ENCODE data around the gene GAA.
A peak's percentile ranks its signal among the peaks of the same experiment; 100 is the strongest.

The GAA gene

DNA sequence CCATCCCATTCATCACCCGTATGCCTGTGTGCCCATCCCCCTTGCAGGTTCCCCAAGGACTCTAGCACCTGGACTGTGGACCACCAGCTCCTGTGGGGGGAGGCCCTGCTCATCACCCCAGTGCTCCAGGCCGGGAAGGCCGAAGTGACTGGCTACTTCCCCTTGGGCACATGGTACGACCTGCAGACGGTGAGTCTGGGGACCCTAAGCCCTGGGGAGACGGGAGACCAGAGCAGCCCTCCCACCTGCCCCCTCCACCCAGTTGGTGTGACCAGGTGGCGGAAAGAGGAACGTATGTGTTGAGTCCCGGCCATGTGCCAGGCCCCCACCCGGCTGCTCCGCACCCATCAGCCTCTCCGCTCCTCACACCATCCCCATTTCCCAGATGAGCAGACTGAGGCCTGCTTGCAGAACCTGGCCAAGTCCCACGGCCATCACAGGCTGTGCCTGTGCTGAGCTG is 15.6 kb downstream of the GAA start:
- DNase-seq (ENCODE audit: low spot score) (no peak), FAIRE-seq (no peak)

DNA sequence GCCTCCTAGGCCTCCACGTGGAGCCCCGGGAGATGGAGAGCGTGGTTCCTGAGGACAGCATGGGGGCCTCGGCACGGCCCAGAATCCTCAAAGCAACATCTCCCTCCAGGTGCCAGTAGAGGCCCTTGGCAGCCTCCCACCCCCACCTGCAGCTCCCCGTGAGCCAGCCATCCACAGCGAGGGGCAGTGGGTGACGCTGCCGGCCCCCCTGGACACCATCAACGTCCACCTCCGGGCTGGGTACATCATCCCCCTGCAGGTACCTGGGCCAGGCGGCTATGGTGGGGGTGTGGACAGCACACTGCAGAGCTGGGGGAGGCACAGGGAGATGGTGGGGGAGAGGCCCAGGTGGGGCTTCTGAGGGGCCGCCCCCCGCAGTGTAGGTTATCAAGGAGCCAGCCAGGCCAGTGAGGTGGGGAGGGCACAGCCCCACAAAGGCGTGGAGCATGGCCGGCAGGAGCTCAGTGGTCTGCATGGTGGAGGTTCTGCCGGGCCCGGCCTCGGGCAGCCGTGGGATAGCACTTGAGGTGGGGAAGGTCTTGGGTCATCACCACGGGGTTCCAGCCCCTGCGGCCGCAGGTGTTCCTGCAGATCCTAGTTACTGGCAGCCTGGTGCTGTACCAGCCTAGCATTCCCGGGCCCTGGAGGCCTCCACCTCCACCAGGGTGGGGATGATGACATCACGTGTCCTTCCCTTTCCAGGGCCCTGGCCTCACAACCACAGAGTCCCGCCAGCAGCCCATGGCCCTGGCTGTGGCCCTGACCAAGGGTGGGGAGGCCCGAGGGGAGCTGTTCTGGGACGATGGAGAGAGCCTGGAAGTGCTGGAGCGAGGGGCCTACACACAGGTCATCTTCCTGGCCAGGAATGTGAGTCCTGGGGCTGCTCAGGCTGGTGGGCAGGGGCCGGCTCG is 16.4 kb downstream of the GAA start:
- DNase-seq (ENCODE audit: low spot score), result no peak

DNA sequence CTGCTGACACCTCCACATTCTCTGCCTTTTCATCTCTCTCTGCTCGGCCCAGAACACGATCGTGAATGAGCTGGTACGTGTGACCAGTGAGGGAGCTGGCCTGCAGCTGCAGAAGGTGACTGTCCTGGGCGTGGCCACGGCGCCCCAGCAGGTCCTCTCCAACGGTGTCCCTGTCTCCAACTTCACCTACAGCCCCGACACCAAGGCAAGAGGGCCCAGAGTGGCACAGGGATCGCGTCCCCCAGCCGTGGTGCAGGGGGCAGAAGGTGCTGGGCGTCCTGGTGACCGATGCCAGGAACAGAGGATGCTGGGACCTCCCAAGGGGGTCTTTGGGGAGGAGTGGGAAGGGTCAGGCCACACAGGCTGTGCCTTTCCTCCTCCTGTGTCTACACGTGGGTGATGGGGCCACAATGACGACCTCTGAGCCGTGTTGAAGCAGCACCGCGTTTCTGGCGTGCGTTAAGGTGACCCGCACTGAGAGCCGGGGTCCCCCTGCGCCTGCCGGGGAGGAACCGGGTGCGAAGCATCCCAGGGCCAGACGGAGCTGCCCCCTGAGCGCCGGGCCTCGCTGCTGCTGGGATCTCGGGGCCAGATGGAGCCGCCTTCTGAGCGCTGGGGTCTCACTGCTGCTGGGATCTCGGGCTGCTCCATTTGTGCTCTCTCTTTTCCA is 17.4 kb downstream of the GAA start:
- no peak for DNase-seq (ENCODE audit: low spot score)
- FAIRE-seq, result no peak

More for the DNA sequence above, 16.4 kb downstream of the GAA start:
- FAIRE-seq, result no peak

DNA sequence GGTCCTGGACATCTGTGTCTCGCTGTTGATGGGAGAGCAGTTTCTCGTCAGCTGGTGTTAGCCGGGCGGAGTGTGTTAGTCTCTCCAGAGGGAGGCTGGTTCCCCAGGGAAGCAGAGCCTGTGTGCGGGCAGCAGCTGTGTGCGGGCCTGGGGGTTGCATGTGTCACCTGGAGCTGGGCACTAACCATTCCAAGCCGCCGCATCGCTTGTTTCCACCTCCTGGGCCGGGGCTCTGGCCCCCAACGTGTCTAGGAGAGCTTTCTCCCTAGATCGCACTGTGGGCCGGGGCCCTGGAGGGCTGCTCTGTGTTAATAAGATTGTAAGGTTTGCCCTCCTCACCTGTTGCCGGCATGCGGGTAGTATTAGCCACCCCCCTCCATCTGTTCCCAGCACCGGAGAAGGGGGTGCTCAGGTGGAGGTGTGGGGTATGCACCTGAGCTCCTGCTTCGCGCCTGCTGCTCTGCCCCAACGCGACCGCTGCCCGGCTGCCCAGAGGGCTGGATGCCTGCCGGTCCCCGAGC is 17.9 kb downstream of the GAA start:
- FAIRE-seq, result no peak
- no peak for DNase-seq (ENCODE audit: low spot score)

DNA sequence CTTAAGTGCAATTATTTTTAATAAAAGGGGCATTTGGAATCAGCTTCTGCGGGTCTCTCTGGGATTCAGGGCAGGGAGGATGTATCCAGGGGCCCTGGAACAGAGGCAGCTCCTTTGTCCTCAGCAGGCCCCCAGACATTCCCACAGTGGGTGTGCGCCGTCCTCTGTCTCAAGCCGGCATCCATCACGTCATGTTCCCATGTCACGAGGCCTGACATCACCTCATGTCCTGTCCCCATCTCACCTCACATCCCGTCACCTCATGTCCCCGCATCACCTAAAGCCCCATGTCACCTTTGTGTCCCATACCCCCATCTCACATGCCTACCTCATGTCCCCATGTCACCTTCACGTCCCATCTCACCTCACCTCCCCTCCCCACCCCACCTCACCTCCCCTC is 18.5 kb downstream of the GAA start:
- DNase-seq (ENCODE audit: low spot score) (no peak), FAIRE-seq (peak; percentile 78)

DNA sequence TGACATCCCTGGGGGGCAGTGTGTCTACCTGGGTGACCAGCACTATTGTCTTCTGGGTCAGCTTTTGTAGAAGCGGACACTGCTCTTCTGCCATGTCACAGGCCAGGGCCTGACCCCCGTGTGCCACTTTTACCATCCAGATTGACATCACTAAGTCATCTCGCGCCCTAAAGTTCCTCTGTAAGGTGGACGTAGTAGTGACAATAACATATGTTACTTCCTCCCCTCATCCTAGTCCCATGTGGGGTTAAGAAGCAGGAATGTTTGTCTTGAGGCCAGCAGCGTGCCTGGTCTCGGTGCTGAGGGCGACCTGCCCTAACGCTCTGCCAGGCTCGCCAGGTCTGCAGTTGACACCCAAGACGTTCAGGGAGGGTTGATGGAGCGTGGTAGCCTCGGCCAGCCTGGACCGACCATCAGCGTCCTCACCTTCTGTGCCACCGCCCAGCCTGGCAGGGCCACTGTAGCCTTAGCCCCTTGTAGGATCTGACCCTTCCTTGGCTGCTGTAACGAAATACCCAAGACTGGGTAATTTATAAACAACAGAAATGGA is 20.7 kb downstream of the GAA start:
- DNase-seq (ENCODE audit: low spot score) (no peak), FAIRE-seq (peak; percentile 90)

DNA sequence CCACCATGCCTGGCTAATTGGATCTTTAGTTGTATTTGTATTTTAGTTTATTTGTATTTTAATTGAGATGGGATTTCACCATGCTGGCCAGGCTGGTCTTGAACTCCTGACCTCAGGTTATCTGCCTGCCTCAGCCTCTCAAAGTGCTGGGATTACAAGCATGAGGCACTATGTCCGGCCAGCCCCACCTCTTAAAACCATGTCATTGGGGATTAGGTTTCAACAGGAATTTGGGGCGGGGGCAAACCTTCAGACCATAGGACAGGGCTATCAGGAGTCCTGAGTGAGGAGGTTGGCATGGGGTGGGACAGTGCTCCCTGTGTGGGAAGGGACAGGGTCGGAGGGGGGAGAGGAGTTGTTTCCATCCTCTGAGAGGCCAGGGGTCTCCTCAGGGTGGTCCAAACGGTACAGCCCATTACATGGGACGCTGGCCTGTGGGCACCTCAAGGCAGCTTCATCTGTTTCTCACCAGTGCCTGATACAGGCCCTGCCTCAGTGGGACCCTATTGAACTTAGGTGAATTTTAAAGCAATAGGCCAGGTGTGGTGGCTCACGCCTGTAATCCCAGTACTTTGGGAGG is 21.6 kb downstream of the GAA start:
- DNase-seq (ENCODE audit: low spot score), result no peak
- no peak for FAIRE-seq

DNA sequence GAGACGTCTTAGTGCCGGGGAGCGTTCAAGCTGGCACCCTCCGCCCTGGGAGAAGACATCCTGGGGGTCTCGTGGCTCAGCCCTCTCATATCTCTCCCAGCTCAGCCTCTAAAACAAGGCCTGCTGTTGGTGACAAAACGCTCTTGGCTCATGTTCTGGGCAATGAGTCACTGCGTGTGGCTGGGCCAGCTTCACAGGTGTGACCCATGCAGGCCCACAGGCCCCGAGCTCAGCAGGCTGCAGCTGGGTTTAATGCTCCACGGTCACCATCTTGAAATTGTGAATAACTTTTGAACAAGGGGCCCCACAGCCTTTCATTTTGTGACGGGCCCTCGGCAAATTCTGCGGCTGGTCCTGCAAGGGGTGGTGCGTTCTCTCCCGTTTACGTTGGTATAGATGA is 22.4 kb downstream of the GAA start:
- peak; percentile 35 for FAIRE-seq
- peak; percentile 72 for DNase-seq (ENCODE audit: low spot score)

DNA sequence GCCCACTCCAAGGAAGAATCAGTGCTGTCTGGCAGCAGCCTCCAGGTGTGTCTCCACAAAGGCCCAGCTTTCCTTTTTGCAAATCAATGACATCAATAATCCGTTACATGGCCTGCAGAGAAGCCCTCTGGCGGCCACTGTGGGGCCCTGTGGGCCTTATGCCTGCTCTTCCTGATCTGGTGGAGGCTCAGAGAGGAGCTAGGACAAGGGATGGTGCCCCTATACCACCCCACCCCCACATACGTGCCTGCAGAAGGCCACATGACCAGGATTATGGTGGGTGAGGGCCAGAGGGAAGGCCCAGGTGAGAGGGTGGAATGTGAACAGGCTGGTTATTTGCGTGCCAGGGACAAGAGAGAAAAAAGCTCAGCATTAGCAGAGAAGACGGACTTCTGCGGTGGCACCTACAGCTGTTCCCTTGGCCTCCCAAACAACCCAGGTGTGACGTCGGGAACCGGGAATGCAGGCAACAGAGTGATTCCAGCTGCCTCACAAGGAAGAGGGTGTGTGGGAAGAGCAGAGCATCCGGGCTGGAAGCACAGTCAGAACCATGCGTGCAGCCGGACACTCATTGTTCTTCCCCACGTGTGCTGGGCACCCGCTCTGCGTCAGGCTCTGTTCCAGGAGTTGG is 23.1 kb downstream of the GAA start:
- FAIRE-seq, result peak; percentile 27

DNA sequence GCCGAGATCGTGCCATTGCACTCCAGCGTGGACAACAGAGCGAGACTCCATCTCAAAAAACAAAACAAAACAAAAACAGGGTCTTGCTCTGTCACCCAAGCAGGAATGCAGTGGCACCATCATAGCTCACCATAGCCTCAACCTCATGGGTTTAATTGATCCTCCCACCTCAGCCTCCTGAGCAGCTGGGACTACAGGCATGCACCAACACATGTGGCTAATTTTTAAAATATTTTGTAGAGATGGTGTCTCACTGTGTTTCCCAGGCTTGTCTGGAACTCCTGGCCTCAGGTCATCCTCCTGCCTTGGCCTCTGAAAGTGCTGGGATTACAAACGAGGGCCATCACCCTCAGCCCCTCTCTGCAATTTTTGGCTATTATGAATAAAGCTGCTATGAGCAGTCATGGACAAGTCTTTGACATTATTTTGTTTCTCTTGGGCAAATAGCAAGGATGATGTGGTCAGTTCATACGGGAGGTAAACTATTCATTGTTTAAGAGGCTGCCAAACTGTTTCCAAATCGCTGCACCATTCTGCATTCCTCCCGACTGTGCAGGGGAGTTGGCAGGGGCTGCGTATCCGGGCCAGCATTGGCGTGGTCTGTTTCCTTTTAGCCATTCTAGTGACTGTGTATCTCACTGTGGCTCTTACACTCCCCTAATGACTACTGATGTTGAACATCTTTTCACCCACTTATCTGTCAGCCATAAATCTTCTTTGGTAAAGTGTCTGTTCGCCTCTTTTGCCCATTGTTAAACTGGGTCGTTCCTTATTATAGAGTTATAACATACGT is 24.5 kb downstream of the GAA start:
- DNase-seq (ENCODE audit: low spot score) (no peak), FAIRE-seq (peak; percentile 42)

More for the DNA sequence above, 23.1 kb downstream of the GAA start:
- DNase-seq (ENCODE audit: low spot score), result peak; percentile 47

DNA sequence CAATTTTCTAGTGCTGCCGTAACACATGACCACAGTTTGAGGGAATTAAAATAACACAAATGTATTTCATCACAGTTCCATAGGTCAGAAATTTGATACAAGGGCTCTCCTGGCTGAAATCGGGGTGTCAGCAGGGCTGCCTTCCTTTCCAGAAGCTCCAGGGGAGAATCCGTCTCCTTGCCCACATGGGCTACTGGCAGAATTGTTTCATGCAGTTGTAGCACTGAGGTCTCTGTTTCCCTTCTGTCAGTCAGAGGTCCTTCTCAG is 25.0 kb downstream of the GAA start:
- DNase-seq (ENCODE audit: low spot score) (no peak), FAIRE-seq (no peak)

DNA sequence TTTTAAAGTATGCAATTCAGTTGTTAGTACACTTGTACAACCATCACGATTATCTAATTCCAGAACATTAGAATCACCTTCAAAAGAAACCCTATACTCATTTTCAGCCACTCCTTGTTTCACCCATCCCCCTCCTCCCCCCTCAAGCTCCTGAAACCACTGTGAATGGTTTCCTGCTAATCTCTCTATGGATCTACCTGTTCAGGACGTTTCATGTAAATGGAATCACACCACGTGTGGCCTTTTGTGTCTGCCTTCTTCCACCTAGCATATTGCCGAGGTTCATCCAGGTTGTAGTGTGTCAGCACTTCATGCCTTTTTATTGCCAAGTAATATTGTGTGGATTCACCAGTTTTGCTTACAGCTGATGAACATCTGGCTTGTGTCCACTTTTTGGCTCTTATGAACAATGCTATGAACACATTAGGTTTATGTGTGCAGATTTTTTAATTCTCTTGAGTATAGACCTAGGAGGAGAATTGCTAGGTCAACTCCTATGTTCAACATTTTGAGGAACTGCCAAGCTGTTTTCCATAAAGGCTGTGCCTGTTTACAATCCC is 27.7 kb downstream of the GAA start:
- FAIRE-seq (no peak), DNase-seq (ENCODE audit: low spot score) (no peak)

DNA sequence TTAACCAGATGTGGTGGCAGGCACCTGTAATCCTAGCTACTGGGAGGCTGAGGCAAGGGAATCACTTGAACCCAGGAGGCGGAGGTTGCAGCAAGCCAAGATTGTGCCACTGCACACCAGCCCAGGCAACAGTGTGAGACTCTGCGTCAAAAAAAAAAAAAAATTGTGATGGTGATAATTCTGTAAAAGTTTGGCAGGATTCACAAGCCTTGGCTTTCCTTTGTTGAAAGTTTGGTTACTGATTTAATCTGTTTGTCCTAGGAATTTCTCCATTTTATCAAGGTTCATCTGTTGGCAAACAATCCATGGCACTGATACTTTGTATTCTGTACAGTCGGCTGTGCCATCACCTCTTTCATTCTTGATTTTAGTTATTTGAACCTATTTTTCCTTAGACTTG is 29.6 kb downstream of the GAA start:
- FAIRE-seq (no peak), DNase-seq (ENCODE audit: low spot score) (no peak)

DNA sequence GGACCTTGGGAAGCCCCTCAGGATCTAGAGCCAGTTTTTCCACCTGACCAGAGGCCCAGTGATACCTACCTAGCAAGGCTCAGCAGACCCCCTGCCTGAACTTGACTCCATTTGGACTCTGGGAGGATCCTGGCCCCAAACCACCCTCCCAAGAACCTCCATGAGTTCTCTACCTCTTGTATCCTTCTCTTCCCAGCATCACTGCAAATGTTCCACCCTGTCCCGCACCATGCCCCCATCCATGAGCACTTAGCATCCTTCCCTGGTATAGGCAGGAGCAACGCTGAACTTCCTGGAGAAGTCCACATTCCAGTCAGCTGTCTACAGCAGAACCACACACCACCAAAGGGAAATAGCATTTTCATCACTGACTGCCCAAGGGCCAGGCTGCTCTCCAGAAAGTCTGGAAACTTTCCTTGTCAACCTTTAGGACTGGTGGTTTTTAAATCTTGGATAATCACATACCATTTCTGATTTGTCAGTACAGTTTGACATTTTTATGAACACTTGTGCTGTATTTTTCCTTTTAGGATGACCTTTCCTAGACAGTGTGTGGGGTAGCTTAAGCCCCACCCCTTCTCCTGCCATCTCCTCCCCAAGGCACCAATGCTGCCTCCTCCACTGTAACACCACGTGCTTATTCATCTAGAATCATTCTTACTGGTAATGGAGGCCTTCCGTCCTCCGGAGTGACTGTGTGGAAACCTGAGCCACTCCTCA is 31.7 kb downstream of the GAA start:
- DNase-seq (ENCODE audit: low spot score), result no peak
- FAIRE-seq, result peak; percentile 71

DNA sequence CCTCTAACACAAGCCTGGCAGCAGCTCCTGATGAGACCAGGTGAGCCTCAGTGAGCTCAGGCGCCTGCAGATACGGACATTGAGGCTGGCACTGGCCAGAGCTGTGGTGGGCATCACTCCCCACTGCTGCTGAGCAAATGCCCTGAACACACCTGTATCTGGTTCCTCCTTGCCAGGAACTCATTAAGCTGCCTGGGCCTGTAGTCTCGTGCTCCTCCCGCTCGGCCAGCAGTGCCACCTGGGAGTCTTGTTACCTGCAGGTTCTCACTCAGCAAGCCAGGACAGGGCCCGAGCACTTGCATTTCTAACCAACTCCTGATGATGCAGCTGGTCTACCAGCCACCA is 32.2 kb downstream of the GAA start:
- FAIRE-seq (no peak), DNase-seq (ENCODE audit: low spot score) (no peak)

DNA sequence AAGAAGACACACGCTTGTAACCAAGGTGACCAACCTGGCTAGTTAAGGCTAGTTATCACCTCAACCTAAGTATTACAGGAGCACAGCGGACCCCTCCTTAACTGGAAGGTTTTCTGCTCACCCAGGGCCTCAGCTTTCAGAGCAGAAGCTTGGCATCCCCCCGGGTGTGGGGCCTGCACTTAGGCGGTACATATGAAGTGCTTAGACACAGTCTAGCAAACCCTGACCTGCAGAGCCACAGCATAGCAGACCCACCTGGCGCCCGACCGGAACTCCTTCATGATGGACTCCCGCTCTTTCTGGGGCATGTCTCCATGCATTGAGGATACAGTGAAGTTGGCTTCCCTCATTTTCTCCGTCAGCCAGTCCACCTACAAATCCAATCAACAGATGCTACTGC is 35.8 kb downstream of the GAA start:
- no peak for DNase-seq (ENCODE audit: low spot score)
- no peak for FAIRE-seq

DNA sequence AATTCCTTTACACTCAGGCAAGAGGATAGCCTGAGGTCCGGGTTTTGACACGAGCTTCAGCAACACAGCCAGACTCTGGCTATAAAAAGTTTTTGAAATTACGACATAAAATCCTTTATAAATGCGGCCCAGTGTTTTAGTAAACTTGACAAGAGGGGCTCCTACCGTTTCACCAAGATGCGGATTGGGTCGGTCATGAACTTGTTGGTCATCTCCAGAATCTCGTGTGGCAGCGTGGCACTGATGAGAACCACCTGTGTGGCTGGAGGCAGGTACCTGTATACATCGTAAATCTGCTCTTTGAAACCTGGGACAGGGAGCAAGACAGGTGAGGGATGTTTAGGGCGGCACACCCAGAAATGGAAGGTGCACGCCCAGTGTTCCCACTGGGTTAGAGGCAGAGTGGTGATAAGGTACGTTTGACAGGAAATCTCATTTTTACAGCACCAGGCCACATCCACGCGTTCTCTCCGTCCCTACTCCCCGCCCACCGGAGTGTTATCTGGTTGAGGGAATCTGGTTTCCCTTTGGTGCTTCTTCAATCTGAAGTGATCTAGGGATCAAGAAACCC is 37.6 kb downstream of the GAA start:
- FAIRE-seq, result no peak
- DNase-seq (ENCODE audit: low spot score), result no peak

DNA sequence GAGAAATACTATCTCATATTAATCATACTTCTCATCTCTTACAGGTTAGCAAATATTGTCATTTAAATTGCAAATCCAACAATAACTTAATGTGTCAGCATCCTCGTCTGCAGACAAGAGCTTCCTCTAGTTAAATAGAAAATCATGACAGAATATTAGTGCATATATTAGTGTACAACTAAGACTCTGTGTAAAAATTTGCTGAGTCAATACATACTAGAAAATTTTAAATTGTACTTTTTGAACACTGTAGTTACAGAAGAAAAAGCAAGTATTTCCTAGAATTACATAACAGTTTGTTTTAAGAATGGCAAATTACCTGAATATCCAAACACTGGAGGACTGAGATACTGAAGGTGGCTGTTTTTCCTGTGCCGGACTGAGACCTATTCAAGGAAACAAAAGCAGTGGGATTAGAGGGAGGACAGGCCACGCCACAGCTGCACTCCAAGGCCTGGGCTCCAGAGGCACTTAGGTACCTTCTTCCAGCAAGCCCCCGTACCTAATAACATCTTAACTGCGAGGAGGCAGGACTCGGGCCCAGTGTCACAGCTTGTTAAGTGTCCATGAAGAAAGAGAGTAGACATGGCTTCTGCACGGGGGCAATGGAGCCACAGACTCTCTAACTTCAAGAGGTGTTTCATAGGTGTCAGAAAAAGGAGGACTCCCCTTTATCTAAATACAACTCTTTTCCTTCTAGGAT is 40.2 kb downstream of the GAA start:
- no peak for DNase-seq (ENCODE audit: low spot score)
- no peak for FAIRE-seq

DNA sequence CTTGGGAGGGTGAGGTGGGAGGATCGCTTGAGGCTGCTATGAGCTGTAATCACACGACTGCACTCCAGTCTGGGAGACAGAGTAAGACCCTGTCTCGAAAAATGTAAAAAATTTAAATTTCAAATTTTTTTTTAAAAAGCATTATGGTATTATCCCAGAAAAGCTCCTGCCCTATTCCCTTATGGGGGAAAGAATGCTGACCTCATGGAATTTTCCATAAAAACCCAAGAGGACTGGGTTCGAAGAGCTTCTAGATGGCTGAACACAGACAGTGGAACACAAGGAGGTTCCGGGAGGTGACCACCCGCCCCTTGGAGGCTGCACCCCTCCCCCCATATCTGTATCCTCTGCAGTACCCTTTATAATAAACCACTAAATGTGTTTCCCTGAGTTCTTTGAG is 41.5 kb downstream of the GAA start:
- DNase-seq (ENCODE audit: low spot score) (no peak), FAIRE-seq (no peak)

All from urothelium cell line (cell line).